GM08714 (cell line): ENCODE results near the gene MSN.

Source experiments
- H3K4me3 ChIP-seq: fragments of 200-500 bp; sonication (Bioruptor generic); 2 replicates; pipeline ENCODE4 v1.5.1; 2014; ENCODE audit warnings: mild to moderate bottlenecking, low read length, inconsistent platforms
- ZNF274 ChIP-seq: IDR thresholded peaks from 2 replicates; pipeline ENCODE4 v1.6.1; 2012; ENCODE audit warnings: mild to moderate bottlenecking, low read depth, low read length

Gene MSN

GRCh38 chrX:65769564-65770292 is 102.3 kb downstream of the MSN start:
- TF ChIP-seq ZNF274 = no peak
- no peak overlapping the region for H3K4me3 ChIP-seq

GRCh38 chrX:65772842-65773241 is 105.4 kb downstream of the MSN start:
- no peak overlapping the region for H3K4me3 ChIP-seq
- no peak for TF ChIP-seq ZNF274

- no peak overlapping the region for H3K4me3 ChIP-seq
- no peak for TF ChIP-seq ZNF274
These were observed 114.4 kb downstream of the MSN start for GRCh38 chrX:65781845-65782244.

- TF ChIP-seq ZNF274 = no peak
- no peak overlapping the region for H3K4me3 ChIP-seq
These were observed 116.3 kb downstream of the MSN start for GRCh38 chrX:65783746-65784145.
